Measurements from ENCODE around the gene TMEM196.
"Not testable (repeated sequence)": the region's sequence is repeated elsewhere in the genome, so short reads cannot be mapped to it uniquely, and the experiment has no call there.

The TMEM196 gene

DNA sequence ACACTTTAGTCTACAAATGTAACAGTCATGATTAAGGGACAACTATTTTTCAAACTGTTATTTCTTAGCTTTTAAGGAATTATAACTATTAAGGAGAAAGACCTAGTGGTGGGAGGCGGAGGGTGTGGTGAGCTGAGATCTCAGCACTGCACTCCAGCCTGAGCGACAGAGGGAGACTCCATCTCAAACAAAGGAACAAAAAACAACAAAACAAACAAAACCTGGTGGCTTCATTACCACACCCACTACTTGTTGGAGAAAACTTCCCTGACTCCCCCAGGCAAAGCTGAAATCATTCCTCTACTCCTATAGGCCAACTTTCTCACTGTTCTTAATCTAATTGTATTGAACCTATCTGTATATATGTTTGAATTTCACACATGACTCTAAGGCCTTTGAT, 67.8 kb downstream of the TMEM196 start:
- no peak for DNase-seq

GRCh38 chr7:19701471-19701870, 71.9 kb downstream of the TMEM196 start:
- DNase-seq = no peak

DNA sequence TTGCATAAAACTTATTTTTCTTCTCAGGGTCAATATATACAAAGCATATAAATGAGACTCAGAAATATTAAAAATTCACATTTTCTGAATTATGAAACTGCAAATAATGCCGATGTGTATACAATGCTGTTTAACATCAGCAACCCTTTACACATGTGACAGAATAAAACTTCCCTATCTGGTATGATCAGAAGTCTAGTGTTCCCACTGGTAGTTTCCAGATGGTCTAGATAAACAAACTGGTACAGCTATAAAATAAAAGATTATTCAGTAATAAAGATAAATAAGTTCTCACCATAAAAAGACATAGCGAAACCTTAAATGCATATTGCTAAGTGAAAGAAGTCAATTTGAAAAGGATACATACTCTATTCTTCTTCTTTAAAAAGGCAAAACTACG, 72.5 kb downstream of the TMEM196 start:
- no peak for DNase-seq

DNA sequence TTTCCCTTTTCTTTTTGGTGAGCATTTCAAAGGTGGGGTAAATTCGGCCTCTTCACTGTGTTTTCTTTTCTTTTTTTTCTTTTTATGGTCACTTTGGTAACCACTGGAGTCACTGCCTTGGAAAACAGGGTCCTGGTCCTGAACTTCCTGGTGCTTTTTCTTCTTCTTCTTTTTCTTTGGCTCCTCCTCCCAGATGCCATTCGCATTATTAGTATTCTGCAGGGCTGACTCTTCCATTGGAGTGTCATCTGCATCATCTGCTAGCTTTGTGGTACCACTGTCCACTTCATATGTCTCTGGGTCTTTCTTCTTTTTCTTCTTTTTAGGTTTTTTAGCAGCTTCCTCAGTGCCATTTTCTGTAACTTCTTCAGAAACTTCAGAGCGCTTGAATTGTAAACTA, 75.1 kb downstream of the TMEM196 start:
- DNase-seq = no peak

GRCh38 chr7:19696926-19697325, 76.5 kb downstream of the TMEM196 start:
- no peak for DNase-seq

DNA sequence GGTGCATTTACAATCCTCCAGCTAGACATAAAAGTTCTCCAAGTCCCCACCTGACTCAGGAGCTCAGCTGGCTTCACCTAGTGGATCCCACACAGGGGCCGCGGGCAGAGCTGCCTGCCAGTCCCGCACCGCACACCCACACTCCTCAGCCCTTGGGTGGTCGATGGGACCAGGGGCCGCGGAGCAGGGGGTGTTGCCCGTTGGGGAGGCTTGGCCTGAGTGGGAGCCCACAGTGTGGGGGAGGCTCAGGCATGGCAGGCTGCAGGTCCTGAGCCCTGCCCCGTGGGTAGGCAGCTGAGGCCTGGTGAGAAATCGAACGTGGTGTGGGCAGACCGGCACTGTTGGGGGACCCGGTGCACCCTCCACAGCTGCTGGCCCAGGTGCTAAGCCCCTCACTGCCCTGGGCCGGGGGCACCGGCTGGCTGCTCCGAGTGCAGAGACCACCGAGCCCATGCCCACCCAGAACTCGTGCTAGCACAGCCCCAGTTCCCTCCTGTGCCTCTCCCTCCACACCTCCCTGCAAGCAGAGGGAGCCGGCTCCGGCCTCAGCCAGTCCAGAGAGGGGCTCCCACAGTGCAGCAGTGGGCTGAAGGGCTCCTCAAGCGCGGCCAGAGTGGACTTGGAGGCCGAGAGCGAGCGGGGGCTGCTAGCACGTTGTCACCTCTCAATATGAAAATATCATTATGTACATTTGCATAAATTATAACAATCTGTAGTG, 81.1 kb downstream of the TMEM196 start:
- DNase-seq = no peak

DNA sequence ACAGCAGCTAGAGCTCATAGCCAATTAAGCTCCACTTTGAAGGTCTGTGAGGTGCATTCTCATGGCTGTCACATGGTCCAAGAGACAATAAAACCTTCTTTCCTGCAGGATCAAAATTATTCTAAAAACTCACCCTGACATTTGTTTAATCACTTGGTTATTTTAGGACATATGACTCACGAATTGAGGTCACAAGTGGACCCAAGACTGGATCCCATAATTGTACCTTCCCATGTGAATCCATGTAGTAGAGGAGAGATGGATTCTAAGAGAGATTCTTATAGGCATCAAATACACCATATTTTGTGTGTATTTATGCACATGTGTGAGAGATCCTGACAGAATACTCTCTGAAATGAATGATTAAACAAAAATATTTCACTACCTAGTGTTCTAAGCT, 82.7 kb downstream of the TMEM196 start:
- no peak for DNase-seq

- DNase-seq = not testable (repeated sequence)
Measured at GRCh38 chr7:19689130-19689529, 84.3 kb downstream of the TMEM196 start.

DNA sequence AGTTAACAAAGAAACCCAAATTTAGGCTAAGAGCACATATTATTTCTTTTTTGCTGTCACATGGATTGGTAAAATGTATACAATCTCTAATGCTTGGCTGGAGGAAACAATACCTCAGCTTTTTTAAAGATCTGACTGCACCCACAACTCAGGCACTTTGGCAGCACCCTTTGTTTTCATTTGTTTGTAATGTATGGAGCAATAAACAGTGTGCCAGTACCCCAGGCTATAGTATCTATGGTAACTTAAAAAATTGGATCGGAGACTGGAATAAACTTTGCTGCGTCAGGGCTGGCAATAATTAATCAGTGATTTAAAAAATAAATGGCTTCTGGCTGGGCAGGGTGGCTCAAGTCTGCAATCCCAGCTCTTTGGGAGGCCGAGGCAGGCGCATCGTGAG, 91.8 kb downstream of the TMEM196 start:
- no peak for DNase-seq

GRCh38 chr7:19677180-19677579, 96.2 kb downstream of the TMEM196 start:
- DNase-seq = no peak

GRCh38 chr7:19675816-19676215, 97.6 kb downstream of the TMEM196 start:
- no peak for DNase-seq

- DNase-seq = no peak
Measured at GRCh38 chr7:19674266-19674960, 99.0 kb downstream of the TMEM196 start.

DNA sequence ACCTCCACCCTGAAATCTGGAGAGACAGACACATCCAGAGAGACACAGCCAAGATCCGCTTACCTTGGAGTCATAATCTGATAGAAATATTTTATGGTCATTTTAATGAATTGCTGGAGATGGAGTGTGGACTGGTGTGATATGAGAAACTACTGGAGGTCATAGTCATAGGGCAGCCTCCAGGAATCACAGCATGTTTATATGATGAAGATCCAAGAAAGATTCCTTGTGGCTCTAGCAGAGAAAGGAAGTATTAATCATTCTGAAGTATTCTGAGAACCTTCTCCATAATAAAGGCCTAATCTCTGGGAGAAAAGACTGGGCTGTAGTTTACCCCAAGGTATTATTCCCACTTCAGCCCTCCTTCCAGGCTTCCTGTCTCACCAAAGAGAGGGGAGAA, 102.6 kb downstream of the TMEM196 start:
- DNase-seq = no peak
